CD4-positive, alpha-beta T cell treated with Interleukin-21 for 1 hour (primary cell): ENCODE results near the gene HAPLN1.
"Not testable (repeated sequence)": the region's sequence is repeated elsewhere in the genome, so short reads cannot be mapped to it uniquely, and the experiment has no call there.

ENCODE experiments used
- DNase-seq: peaks from one replicate; pipeline ENCODE4 v3.0.0-alpha.2; 2020

Gene HAPLN1

GRCh38 chr5:83720836-83721537 is at the start of gene HAPLN1:
TSS of gene HAPLN1 (minus strand) at chr5:83720855. CDS start at chr5:83673523, 47,332 bp downstream.
- no peak for DNase-seq

DNA sequence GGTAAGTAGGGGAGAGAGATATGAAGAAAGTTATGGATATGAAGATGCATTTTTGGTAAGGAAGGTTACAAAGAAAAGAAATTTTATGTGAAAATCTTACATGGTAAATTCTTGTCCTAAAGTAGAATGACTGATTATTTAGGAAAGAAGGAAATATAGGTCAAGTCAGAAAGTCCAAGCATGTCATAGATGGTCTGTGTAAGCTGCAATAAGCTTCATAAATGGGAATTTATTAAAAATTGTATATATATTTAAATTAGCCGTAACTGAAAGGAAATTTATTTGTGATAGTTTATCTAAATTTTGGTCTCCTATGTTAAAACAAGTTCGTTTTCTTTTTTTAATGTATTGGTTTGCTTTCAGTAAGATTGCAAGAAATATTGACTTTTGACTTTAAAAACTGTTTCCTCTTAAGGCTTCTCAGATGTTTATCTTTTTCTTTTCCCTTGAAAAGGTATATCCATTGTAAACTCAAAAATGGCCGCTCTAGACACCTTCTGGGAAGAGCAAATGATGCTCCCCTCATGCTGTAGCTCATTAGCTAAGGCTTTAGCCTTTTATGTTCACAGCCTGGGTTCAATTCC is 46.8 kb upstream of the HAPLN1 start:
- DNase-seq: no peak

- DNase-seq: no peak
Observed at GRCh38 chr5:83764101-83764500, 43.4 kb upstream of the HAPLN1 start.

DNA sequence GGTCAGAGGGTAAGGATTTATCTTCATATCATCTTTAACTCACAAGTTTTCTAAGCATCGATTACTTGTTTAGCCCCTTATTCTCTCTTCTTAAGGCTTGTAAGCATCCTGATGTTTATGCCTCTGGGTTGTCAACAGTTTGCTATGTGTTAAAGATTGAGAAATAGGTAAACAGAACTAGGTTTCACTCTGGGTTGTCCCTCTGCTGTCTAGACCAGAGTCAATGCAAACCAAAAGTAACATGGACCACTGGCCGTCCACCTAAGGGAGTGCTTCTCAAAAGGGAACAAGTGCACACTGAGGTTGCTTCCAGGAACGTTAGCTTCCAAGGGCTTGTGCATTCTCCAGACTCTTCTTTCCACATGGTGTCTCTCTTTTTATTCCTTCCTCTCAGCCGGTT is 39.9 kb upstream of the HAPLN1 start:
- DNase-seq: no peak

- no peak for DNase-seq
Observed at GRCh38 chr5:83752700-83753099, 32.0 kb upstream of the HAPLN1 start.

GRCh38 chr5:83751201-83751600 is 30.5 kb upstream of the HAPLN1 start:
- DNase-seq: no peak

DNA sequence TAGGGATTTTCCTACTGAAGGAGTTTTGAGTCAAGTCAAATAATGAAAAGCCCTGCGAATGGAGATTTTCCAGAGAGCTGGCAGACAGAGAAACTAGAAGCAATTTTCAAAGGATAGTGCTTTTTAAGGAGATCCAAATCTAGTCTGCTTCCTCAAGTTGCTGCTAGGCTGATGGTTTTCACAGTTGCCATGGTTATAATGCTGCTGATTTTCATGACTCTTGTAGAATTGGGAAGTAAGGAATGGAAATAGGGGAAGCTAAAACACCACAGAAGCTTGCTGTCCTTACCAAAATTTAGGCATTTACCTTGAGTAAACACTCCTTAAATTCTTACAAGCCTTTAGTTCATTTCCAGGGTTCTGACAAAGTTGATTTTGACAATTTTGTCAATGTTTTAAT is 30.1 kb upstream of the HAPLN1 start:
- no peak for DNase-seq

DNA sequence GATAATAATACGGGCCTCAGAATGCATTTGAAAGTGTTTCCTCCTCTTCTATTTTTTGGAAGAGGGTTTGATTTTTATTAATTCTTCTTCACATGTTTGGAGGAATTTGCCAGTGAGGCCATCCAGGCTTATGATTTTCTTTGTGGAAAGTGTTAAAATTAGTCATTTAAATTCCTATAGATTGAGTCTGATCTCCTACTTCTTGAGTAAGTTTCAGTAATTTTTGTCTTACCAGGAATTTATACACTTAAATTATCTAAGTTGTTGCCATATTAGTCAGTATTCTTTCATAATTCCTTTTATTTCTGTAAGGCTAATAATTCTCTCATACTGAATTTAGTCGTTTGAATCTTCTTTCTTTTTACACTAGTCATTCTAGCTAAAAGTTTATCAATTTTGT is 25.2 kb upstream of the HAPLN1 start:
- no peak for DNase-seq

DNA sequence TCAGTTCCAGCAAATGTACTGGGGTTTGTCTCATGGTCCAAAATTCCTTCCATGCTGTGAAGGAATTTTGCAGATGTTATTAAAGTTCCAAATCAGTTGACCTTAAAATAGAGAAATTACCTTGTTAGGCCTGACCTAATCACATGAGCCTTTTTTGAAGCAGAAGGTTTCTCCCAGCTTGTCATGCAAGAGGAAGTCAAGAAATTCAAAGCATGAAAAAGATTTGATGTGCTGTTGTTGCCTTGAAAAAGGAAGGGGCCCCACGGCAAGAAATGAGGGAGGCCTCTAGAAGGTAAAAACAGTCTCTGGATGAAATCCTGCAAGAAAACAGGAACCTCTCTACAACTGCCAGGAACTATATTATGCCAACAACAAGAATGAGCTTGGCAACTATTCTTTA is 24.2 kb upstream of the HAPLN1 start:
- peak; percentile 0 for DNase-seq

DNA sequence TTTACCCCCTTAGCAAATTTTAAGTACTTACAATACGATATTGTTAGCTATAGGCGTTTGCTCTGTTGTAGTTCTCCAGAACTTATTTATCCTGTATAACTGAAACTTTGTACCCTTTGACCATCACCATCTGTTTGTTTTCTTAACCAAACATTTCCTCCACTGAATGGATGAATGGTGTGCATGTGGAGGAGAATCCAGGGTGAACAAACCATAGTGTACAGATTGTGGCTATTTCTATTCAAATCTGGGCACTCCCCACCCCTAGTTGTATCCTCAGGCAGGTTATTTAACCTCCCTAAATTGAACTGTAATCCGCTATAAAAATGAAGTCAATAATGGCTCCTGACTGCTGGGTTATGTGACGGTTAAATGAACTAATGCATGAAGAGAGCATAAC is 21.4 kb upstream of the HAPLN1 start:
- DNase-seq: no peak

DNA sequence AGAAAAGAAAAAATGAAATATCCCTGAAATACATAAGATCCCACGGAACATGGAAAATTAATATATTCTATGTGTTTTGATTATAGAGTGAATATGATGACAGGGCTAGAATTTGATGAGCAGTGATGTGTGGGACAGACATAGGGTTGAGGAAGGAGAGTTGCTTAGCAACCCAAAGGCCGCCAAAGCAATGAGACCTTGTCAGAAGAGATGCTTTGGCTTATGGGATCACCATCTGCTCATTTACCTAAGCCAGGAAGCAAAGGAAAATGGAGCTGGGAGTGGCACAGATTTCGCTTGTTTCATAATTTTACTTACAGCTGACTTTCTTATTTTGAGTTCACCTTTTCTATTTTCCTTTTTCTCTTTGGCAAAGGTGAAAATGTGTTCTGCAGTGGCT is 20.9 kb upstream of the HAPLN1 start:
- DNase-seq: no peak

- no peak for DNase-seq
Observed at GRCh38 chr5:83740741-83741140, 20.1 kb upstream of the HAPLN1 start.

DNA sequence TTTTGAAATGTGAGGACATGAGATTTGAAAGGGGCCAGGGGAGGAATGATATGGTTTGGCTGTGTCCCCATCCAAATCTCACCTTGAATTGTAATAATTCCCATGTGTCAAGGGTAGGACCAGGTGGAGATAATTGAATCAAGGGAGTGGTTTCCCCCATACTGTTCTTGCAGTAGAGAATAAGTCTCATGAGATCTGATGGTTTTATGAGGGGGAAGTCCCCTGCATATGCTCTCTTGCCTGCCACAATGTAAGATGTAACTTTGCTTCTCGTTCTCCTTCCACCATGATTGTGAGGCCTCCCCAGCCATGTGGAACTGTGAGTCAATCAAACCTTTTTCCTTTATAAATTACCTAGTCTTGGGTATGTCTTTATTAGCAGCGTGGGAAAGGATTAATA is 15.5 kb upstream of the HAPLN1 start:
- not testable (repeated sequence) for DNase-seq

DNA sequence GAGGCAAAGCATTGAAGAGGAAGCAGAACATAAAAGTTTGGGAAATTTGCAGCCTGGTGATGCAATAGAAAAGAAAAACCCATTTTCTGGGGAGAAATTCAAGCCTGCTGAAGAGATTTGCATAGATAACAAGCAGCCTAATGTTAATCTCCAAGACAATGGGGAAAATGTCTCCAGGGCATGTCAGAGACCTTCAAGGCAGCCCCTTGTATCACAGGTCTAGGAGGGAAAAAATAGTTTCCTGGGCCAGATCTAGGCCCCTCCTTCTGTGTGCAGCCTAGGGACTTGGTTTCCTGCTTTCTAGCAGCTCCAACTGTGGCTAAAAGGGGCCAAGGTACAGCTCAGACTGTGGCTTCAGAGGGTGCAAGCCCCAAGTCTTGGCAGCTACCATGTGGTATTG is 14.4 kb upstream of the HAPLN1 start:
- DNase-seq: not testable (repeated sequence)

DNA sequence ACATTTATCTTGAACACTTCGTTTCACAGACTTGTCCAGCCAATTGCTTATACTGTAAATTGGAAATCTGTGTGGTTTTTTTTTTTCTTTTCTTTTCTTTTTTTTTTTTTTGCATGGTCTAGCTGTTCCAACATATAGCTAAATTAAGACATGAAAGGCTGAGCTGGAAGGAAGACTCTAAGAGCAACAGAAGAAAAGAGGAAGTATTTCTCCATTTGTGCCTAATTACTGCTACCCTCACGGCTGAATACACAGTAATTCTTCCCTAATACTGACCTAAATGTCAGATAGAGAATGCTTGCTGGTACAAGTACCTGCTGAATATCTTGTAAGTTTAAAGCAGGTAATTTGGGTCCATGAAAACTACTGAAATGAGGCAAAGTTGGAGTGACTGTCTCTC is 11.0 kb upstream of the HAPLN1 start:
- DNase-seq: no peak

GRCh38 chr5:83729362-83729761 is 8.7 kb upstream of the HAPLN1 start:
- no peak for DNase-seq

GRCh38 chr5:83726912-83727311 is 6.3 kb upstream of the HAPLN1 start:
- no peak for DNase-seq

DNA sequence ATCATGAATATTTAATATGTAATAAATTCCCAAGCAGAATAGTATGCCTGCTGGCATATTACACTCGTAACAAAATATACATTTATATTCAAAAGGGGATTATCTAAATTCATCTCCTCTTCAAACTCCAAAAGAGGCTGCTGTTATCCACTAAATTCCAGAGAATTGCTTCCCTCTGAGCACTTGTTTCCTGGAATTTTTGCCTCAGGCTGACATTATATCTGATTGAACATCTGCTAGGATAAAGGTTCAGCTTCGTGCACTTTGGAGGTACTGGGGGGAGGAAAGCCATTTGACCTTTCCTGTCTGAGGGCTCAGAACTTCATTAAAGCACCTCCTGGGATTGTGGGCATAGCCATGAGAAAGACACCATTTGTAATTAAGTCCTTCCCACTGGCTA is 4.3 kb upstream of the HAPLN1 start:
- no peak for DNase-seq

GRCh38 chr5:83724001-83724400 is 3.3 kb upstream of the HAPLN1 start:
- DNase-seq: no peak

DNA sequence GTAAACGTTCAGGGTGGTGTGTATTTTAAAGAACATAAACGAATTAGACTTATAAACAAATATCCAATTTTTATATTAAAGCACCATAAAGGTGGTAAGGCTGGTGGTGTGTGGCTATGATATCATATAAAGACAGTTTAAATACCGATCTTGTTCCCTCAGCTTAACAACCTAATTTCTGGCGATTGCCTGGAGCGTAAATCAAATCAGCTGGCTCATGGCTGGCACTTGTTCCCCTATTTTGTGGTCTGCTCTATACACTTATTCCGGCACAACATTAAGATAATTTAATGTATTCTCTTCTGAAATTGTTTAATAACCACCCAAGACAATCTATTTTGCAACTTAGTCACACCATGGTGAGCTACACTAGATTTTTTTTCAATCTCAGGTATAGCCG is 2.4 kb upstream of the HAPLN1 start:
- no peak for DNase-seq

- no peak for DNase-seq
Observed at GRCh38 chr5:83721953-83722901, 1.6 kb upstream of the HAPLN1 start.

DNA sequence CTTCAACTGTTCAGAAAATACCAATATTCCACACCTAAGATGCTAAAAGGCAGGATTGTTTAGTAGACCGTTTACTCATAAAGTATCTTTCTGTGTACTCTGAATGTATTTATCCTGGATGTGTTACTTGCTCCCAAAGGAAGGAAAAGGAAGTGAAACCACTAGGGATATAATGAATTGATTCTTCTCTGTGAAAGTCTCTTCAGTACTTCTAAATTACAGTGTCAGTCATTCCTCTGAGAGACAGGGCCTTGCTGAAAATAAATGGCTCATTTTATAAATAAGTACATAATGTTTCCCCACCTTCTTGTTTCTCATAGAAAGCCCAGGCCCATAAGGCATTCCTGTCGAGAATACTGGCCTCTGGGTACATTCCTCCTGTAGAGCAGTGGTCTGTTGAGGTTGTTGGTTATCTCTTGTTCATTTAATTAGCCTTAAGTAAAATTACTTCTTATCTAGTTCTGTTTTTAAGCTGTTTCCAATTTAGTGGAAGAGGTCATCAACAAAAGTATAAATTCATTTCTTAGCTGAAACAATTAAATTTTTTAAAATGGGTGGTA is 1.6 kb downstream of the HAPLN1 start:
- no peak for DNase-seq

DNA sequence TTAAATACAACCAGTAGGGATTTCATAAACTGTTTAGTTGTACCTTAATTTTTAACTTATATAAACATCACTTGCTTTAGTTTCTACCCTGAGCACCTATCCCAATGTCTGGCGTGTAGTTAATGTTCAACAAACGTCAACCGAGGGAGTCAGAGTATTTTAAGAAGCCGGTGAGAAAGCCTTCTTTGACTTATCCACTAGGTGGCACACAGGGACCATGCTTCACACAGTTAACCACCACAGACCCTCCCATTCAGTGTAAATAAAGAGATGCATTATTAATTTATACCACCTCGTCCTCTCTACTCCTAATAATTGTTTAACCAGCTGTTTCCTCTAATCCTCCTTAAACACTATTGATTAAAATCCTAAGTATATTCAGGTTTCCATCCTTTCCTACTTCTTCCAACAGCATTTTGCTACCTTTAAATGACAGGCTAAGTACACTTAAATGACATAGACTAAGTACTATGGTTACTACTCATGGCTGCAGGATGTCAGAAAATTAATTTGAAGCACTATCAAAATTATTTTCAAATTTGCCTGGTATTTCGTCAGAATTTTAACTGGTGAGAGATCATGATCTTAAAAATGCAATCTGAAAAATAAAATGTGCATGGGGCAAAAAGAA is 2.3 kb downstream of the HAPLN1 start:
- DNase-seq: peak; percentile 31
